SH-SY5Y (cell line): ENCODE data around the gene ASIC5.

ENCODE experiments used
- GATA2 ChIP-seq: IDR thresholded peaks from 2 replicates; pipeline ENCODE4 v1.6.1; 2011; ENCODE audit warnings: mild to moderate bottlenecking, low read depth, low read length
- GATA3 ChIP-seq: IDR thresholded peaks from 2 replicates; pipeline ENCODE4 v1.6.1; 2011; ENCODE audit warnings: low read depth, mild to moderate bottlenecking, low read length, moderate library complexity

Gene ASIC5

GRCh38 chr4:155887847-155888570 lies 21.9 kb upstream of the ASIC5 start:
- TF ChIP-seq GATA2 (no peak), GATA3 (no peak)

- TF ChIP-seq GATA2 (no peak), GATA3 (no peak)
Observed at GRCh38 chr4:155887045-155887444, 21.0 kb upstream of the ASIC5 start.

GRCh38 chr4:155885666-155886065 lies 19.6 kb upstream of the ASIC5 start:
- no peak for TF ChIP-seq GATA2
- TF ChIP-seq GATA3 = no peak

- TF ChIP-seq GATA2 (no peak), GATA3 (no peak)
Observed at GRCh38 chr4:155883895-155884294, 17.8 kb upstream of the ASIC5 start.

GRCh38 chr4:155881555-155881954 lies 15.5 kb upstream of the ASIC5 start:
- no peak for TF ChIP-seq GATA3
- no peak for TF ChIP-seq GATA2

GRCh38 chr4:155879767-155880166 lies 13.7 kb upstream of the ASIC5 start:
- TF ChIP-seq GATA2 = no peak
- TF ChIP-seq GATA3 = no peak

- TF ChIP-seq GATA2 = no peak
- no peak for TF ChIP-seq GATA3
Observed at GRCh38 chr4:155878611-155879010, 12.5 kb upstream of the ASIC5 start.

GRCh38 chr4:155877971-155878370 lies 11.9 kb upstream of the ASIC5 start:
- TF ChIP-seq GATA3 (no peak), GATA2 (no peak)

- TF ChIP-seq GATA2 (no peak), GATA3 (no peak)
Observed at GRCh38 chr4:155875878-155876277, 9.8 kb upstream of the ASIC5 start.

GRCh38 chr4:155855897-155856296 lies 10.2 kb downstream of the ASIC5 start:
- TF ChIP-seq GATA3 (no peak), GATA2 (no peak)

DNA sequence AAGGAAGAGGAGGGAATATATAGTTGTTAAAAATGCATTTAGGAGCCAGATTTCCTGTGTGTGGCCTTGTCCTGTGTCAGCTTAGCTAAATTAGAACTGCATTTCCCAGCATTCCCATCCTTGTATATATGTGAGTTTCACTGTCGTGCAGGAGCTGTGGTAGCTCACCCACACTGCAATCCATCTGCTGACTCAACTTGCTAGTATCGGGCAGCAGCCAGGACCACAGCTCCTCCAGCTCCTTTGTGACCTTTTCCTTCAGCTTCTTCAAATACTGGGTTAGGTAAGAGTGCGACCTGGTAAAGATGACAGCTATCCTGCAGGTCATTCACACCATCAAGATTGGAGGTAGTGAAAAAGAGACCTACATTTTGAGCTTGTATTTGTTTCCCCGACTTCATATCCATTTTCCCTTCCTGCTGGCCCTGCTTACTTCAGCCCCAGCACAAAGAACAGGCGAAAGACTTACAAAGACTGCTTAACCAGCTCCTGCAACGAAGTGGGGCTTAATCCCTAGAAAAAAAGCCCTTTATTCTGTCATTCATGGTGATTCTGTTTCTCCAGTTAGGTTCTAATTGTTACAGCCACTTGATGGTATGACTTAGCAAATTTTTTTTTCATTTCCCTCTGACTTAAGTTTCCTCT lies 11.4 kb downstream of the ASIC5 start:
- TF ChIP-seq GATA3 = no peak
- no peak for TF ChIP-seq GATA2

GRCh38 chr4:155853189-155853588 lies 12.9 kb downstream of the ASIC5 start:
- TF ChIP-seq GATA2 (no peak), GATA3 (no peak)

DNA sequence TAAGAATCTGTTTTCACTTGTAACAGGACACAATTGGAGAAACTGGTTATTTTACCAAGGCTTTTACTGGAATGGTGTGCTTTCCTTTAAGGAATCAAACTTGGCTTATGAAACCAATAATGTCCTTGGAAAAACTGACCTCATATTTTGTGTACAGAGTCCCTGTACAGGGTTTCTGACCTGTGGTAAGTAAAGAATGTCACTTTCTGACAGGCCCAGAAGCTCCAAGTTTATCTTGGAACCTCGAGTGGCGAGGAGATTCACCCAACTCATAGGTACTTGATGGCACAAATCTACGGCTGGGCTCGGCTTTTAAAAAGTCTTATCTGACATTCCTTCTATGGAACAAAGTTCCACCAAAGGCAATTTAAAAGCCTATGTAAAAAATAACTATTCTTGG lies 17.0 kb downstream of the ASIC5 start:
- TF ChIP-seq GATA3 (no peak), GATA2 (no peak)

DNA sequence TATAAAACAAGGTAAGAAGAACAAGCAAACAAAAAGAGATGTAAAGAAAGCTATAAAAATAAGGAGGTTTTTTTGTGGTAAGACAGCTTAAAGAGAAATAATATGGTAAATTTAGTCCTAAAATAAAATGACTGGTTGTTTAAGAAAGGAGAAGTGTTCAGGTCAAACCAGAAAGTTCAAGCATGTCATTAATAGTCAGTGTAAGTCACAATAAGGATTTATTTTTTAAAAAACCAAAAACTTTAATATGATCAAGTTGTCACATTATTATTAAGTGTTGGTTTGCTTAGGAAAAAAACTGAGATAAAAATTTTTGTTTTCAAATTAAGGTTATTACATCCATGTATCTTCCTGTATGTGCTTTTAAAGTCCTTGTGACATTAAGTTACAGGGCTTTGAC lies 19.1 kb downstream of the ASIC5 start:
- TF ChIP-seq GATA2 = no peak
- TF ChIP-seq GATA3 = no peak

- TF ChIP-seq GATA2 = no peak
- no peak for TF ChIP-seq GATA3
Observed at GRCh38 chr4:155842080-155842479, 24.0 kb downstream of the ASIC5 start.
